ENCODE measurements around the gene ZKSCAN3.

GRCh38 chr6:28395918-28396317 is 46.2 kb downstream of the ZKSCAN3 start:
- TF ChIP-seq POLR2AphosphoS5 (IDR thresholded peaks at IDR 0.05; ENCODE audit: low read depth, low read length) (no peak), REST (IDR thresholded peaks at IDR 0.05; ENCODE audit: insufficient read depth in 1 of 2, low read depth in 2 of 2, low read length in 2 of 2) (no peak), SIN3A (IDR thresholded peaks at IDR 0.05; ENCODE audit: borderline replicate concordance, insufficient read depth, low read length) (no peak)

All from PFSK-1 (cell line).